CD4-positive, alpha-beta memory T cell (primary cell): Measurements from ENCODE around the gene AGPAT1. TPM values are rescaled to one million over a fixed set of nuclear protein-coding genes. Genes with fewer than 3 reads are reported as not detected.

Experiments
- CTCF ChIA-PET: fragments of 350-600 bp; sonication (Branson Sonifier 250); formaldehyde crosslinking; loops from one replicate; lab custom pipeline; 2021; ENCODE audit warnings: inconsistent platforms; ENCODE audit not compliant: partially characterized antibody; lab: Charles Lee
- POLR2A ChIA-PET: fragments of 350-600 bp; sonication (Branson Sonifier 250); formaldehyde crosslinking; loops from one replicate; lab custom pipeline; 2021; ENCODE audit not compliant: partially characterized antibody; lab: Charles Lee
- DNase-seq, 5 donors: peaks; one replicate each; pipeline versions ENCODE4 v3.0.0 to v3.0.0-alpha.2; 2020 to 2022; ENCODE audit warnings: mixed read lengths in 1 of 5
- H3K27ac ChIP-seq: one replicate; pipeline ENCODE4 v1.7.0; 2013; ENCODE audit warnings: low read depth, low read length
- H3K27me3 ChIP-seq: 2 replicates; pipeline ENCODE4 v1.7.0; 2013; ENCODE audit warnings: mild to moderate bottlenecking, low read length, moderate library complexity; ENCODE audit not compliant: insufficient read depth
- H3K36me3 ChIP-seq: 2 replicates; pipeline ENCODE4 v1.7.0; 2013; ENCODE audit warnings: mild to moderate bottlenecking, low read length, moderate library complexity; ENCODE audit not compliant: insufficient read depth
- H3K4me1 ChIP-seq: 2 replicates; pipeline ENCODE4 v1.7.0; 2013; ENCODE audit warnings: mild to moderate bottlenecking, low read length, moderate library complexity; ENCODE audit not compliant: insufficient read depth
- H3K4me3 ChIP-seq, 2 donors: one replicate each; pipeline ENCODE4 v1.7.0; 2013; ENCODE audit warnings: low read length in 2 of 2, mild to moderate bottlenecking in 1 of 2
- H3K9me3 ChIP-seq, 2 donors: one replicate each; pipeline ENCODE4 v1.7.0; 2013; ENCODE audit warnings: low read length in 2 of 2, control low read depth in 1 of 2; ENCODE audit not compliant: control insufficient read depth in 1 of 2
- H3K27ac Mint-ChIP-seq, 7 donors: one replicate each; pipeline ENCODE4 v1.8.0; 2020 to 2021; ENCODE audit warnings: mixed read lengths in 7 of 7, mild to moderate bottlenecking in 6 of 7, inconsistent platforms in 3 of 7, moderate library complexity in 3 of 7
- H3K27me3 Mint-ChIP-seq, 2 donors: one replicate each; pipeline ENCODE4 v1.8.0; 2020 to 2021; ENCODE audit warnings: mixed read lengths in 2 of 2
- H3K36me3 Mint-ChIP-seq, 2 donors: one replicate each; pipeline ENCODE4 v1.8.0; 2020 to 2021; ENCODE audit warnings: mixed read lengths in 2 of 2, inconsistent platforms in 1 of 2, mild to moderate bottlenecking in 1 of 2
- H3K4me1 Mint-ChIP-seq, 4 donors: one replicate each; pipeline ENCODE4 v1.8.0; 2020 to 2021; ENCODE audit warnings: mixed read lengths in 4 of 4, mild to moderate bottlenecking in 1 of 4
- H3K4me3 Mint-ChIP-seq, 8 donors: one replicate each; pipeline ENCODE4 v1.8.0; 2020 to 2021; ENCODE audit warnings: mixed read lengths in 8 of 8, mild to moderate bottlenecking in 7 of 8, moderate library complexity in 6 of 8, inconsistent platforms in 3 of 8
- H3K9me3 Mint-ChIP-seq, 8 donors: one replicate each; pipeline ENCODE4 v1.8.0; 2020 to 2021; ENCODE audit warnings: mixed read lengths in 8 of 8, mild to moderate bottlenecking in 5 of 8, inconsistent platforms in 3 of 8, moderate library complexity in 1 of 8
- intact Hi-C: fragments of 100-400 bp; cut with micrococcal nuclease; formaldehyde crosslinking; loops from one replicate; pipeline ENCODE4 v1.15.1; 2023
- polyA plus RNA-seq, 2 donors: library from polyadenylated mRNA; unstranded; fragments of 300-500 nt; fragmentation: Illumina TruSeq; gene quantifications; one replicate each; pipeline ENCODE4 v1.2.3, GENCODE V29; 2021
- total RNA-seq, 2 experiments: library from RNA; stranded (reverse); gene quantifications; one replicate each; pipeline ENCODE4 v1.2.3, GENCODE V29; 2021

Gene AGPAT1
- total and polyA plus RNA-seq, 4 experiments from 2014 or later: 15.3 to 32.8 (median 24.3) TPM

DNA sequence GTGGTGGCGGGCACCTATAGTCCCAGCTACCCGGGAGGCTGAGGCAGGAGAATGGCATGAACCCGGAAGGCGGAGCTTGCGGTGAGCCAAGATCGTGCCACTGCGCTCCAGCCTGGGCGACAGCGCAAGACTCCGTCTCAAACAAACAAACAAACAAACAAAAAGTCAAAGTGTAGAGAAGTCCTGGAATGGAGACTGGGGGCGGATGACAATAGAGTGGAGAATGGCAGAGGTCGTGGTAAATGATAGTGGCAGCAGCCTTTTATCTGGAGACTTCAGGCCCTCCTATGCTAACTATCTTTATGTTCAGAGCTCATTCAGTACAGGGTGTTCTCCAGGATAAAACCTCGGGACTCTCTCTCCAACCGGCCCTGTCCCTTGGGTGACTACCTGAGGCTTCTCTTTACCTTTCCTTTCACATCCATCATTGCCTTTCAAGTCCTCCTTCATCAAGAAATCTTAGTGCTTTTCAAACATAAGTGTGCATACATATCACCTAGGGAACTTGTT lies 44.4 kb downstream of the AGPAT1 start:
- Histone ChIP-seq H3K9me3 (no peaks in the 10 kb centered on the region), H3K36me3 (peaks cover 5% of the 10 kb centered on the region), H3K4me1 (peaks cover 28% of the 10 kb centered on the region), H3K4me3 (no peak overlapping the region), H3K27me3 (no peaks in the 10 kb centered on the region), H3K27ac (no peak overlapping the region)
- POLR2A ChIA-PET: interaction anchor here (1.2 to 8.6 kb wide), 3 partner anchors 23 to 61 kb away, joined by 3 to 188 read pairs (median 49); partner anchors contain the start of genes AGPAT1, GPSM3 and PBX2
- peaks cover 0 to 3% (median 0%) of the 10 kb centered on the region in 8 donors for H3K9me3 Mint-ChIP-seq
- CTCF ChIA-PET: interaction anchor here (2.4 kb wide), 1 partner anchor 64 kb away, joined by 8 read pairs; no protein-coding TSS in a partner anchor
- peak overlapping the region; percentile 4 to 63 (median 34) for H3K4me3 Mint-ChIP-seq
- peak overlapping the region in 2 of 7 donors; percentile 57 to 79 for H3K27ac Mint-ChIP-seq
- H3K36me3 Mint-ChIP-seq: peaks cover 4 to 22% of the 10 kb centered on the region in 2 donors
- peaks cover 0 to 2% of the 10 kb centered on the region in 2 donors for H3K27me3 Mint-ChIP-seq
- H3K4me1 Mint-ChIP-seq: peaks cover 24 to 40% (median 32%) of the 10 kb centered on the region in 4 donors
- intact Hi-C loops: loop anchor here (2.0 kb wide), 1 partner anchor 17 kb away; no protein-coding TSS in a partner anchor
- no peak for DNase-seq

DNA sequence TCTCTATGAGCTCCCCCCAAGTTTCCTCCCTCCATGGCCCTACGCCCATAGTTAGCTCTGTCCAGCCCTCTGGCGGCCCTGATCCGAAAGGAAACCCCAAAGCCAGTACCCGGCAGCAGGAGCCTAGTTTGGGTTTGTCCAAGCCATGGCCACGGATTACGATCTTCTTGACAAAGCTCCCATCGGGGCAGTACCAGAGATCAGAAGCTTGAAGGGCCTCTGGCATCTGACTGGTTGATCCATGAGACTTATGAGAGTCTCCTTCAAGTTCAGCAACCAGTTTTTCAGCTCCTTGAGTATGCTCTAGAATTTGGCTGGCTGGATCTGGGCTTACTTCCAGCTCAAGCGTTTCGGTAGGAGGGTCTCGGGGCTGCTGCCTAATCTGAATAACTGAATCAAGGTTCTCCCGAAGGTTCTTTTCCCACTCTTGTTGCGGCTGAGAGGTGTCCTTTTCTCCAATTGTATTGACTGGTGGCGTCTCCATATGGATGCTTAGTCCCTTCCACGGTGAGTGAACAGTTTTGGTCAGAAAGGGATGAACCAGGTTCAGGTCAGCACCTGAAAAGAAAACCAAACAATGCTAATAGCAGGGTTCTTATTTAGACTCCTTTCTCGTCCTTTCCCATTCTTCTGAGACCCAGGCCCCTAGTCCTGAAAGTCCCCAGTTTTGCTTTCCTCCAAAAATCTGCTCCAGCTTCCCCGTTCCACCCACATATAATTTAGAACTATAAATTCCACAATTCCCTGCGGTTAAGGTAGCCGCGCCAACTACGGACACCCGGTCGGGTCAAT lies 46.4 kb downstream of the AGPAT1 start:
- Mint-ChIP-seq H3K4me1 (peaks cover 28 to 51% (median 41%) of the 10 kb centered on the region in 4 donors), H3K36me3 (peaks cover 13 to 31% of the 10 kb centered on the region in 2 donors), H3K27ac (peak overlapping the region; percentile 89 to 98 (median 97)), H3K27me3 (peaks cover 0 to 2% of the 10 kb centered on the region in 2 donors), H3K9me3 (peaks cover 0 to 3% (median 0%) of the 10 kb centered on the region in 8 donors), H3K4me3 (peak overlapping the region; percentile 90 to 96 (median 94))
- peaks cover 15% of the 10 kb centered on the region for H3K36me3 ChIP-seq
- no peaks in the 10 kb centered on the region for H3K27me3 ChIP-seq
- H3K4me3 ChIP-seq: peak overlapping the region; percentile 70 to 72
- POLR2A ChIA-PET: interaction anchor here (0.6 to 8.6 kb wide), 17 partner anchors 10 to 842 kb away, joined by 3 to 188 read pairs (median 4); partner anchors contain the start of genes AGPAT1, BAG6, BRD2 and DXO
- peak overlapping the region; percentile 83 for H3K27ac ChIP-seq
- intact Hi-C loops: loop anchor here (2.0 kb wide), 1 partner anchor 19 kb away; no protein-coding TSS in a partner anchor
- no peaks in the 10 kb centered on the region for H3K9me3 ChIP-seq
- peak in 1 of 5 donors; percentile 30 for DNase-seq
- peaks cover 35% of the 10 kb centered on the region for H3K4me1 ChIP-seq
- CTCF ChIA-PET: interaction anchor here (0.6 to 5.1 kb wide), 10 partner anchors 10 to 115 kb away, joined by 3 to 32 read pairs (median 4); partner anchors contain the start of gene GPSM3

DNA sequence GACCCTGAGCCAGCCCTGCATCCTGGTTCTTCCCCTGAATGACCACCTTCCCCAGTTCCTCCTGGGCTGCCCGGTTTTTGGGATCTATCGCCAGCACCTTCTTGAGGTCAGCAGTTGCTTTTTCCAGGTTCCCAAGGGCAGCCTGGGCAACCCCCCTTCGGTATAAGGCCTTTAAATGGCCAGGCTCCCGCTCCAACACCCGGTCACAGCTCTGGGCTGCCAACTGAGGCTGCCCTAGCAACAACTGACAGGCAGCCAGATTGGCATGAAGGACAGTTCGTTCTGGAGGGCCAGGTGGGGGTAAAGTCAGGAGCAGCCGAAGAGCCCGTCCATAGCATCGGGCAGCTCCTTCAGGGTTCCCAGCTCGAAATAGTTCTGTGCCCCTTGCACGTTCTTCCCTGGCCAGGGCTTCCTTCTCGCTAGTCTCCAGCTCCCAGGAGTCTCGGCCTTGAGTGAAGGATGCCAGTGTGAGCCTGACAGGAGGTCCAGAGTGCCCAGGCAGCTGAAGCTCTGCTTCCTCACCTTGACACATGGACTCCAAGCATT lies 47.1 kb downstream of the AGPAT1 start:
- Mint-ChIP-seq H3K27me3 (peaks cover 0 to 2% of the 10 kb centered on the region in 2 donors), H3K4me3 (peak overlapping the region in 6 of 8 donors; percentile 97 to 100 (median 99)), H3K36me3 (peaks cover 20 to 38% of the 10 kb centered on the region in 2 donors), H3K4me1 (peaks cover 33 to 57% (median 46%) of the 10 kb centered on the region in 4 donors), H3K9me3 (peaks cover 0 to 3% (median 0%) of the 10 kb centered on the region in 8 donors), H3K27ac (peak overlapping the region; percentile 89 to 99 (median 99))
- H3K36me3 ChIP-seq: peaks cover 22% of the 10 kb centered on the region
- peak overlapping the region; percentile 83 for H3K27ac ChIP-seq
- ChIA-PET CTCF (interaction anchor here (0.7 to 5.1 kb wide), 9 partner anchors 10 to 116 kb away, joined by 3 to 32 read pairs (median 3); partner anchors contain the start of gene GPSM3), POLR2A (interaction anchor here (0.7 to 8.6 kb wide), 20 partner anchors 9 to 843 kb away, joined by 3 to 188 read pairs (median 4); partner anchors contain the start of genes AGPAT1, BAG6, DDX39B and DXO)
- no peaks in the 10 kb centered on the region for H3K9me3 ChIP-seq
- intact Hi-C loops: loop anchor here (1.0 kb wide), 4 partner anchors 49 to 170 kb away; partner anchors contain the start of genes PBX2, RNF5 and SKIC2
- DNase-seq: no peak
- peak overlapping the region; percentile 34 to 87 for H3K4me3 ChIP-seq
- H3K27me3 ChIP-seq: no peaks in the 10 kb centered on the region
- peaks cover 35% of the 10 kb centered on the region for H3K4me1 ChIP-seq

DNA sequence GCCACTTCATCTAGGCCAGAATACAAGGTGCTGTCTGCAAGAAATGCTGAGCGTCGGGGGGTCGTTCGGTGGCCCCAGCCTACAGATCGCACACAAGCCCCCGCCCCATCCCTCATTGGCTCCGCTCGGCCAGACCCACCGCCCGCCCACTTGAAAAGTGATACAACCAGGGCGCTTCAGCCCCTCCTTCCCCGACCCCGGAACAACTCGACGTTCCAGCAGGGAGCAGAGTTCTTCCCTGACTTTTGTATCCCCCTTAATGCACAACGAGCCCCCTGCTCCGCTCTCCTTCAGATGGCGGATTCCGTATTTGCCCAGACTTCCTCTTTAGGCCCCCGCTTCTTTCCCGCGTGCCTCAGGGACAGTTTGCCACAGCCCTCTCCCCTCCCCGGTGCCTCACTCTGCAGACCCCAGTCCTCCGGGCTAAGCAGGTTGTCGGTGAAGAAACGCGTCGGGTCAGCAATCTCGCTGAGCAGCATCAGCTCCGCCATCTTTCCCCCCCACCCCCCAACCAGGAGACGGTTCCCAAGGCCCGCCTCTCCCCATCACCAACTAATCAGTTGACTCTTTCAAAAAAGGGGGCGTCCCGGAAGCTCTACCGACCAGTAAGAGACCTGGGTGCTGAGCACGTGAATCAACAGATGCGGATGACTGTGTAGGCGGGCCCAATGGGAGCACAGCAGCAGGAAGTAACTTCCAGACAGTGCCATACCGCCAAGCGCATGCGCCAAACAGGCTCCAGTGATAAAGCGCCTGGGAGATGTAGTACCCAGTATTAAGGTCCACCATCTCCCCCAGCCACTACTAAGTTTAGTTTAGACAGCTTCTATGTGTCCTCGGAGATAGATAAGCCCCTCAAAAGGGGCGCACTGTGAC lies 47.9 kb downstream of the AGPAT1 start, which contains the start of gene ATF6B:
TSS of gene ATF6B (minus strand) at position 530 of the 876 bp plus-strand sequence. CDS start at position 491, 39 bp downstream.
- peaks cover 24 to 45% of the 10 kb centered on the region in 2 donors for H3K36me3 Mint-ChIP-seq
- peaks cover 24% of the 10 kb centered on the region for H3K36me3 ChIP-seq
- H3K27me3 ChIP-seq: no peaks in the 10 kb centered on the region
- peaks cover 35% of the 10 kb centered on the region for H3K4me1 ChIP-seq
- H3K27ac ChIP-seq: peak within 1 kb of the TSS; percentile 83
- DNase-seq: peak; percentile 92 to 100 (median 98)
- POLR2A ChIA-PET: interaction anchor here (0.7 to 8.6 kb wide), 18 partner anchors 8 to 844 kb away, joined by 3 to 188 read pairs (median 4); partner anchors contain the start of genes ABHD16A, AGPAT1, BAG6 and DDX39B
- H3K4me1 Mint-ChIP-seq: peaks cover 33 to 57% (median 46%) of the 10 kb centered on the region in 4 donors
- peak within 1 kb of the TSS; percentile 74 to 87 for H3K4me3 ChIP-seq
- peak within 1 kb of the TSS; percentile 89 to 99 (median 99) for H3K27ac Mint-ChIP-seq
- peaks cover 0 to 3% (median 0%) of the 10 kb centered on the region in 8 donors for H3K9me3 Mint-ChIP-seq
- peaks cover 0 to 2% of the 10 kb centered on the region in 2 donors for H3K27me3 Mint-ChIP-seq
- peak within 1 kb of the TSS; percentile 97 to 100 (median 99) for H3K4me3 Mint-ChIP-seq
- no peaks in the 10 kb centered on the region for H3K9me3 ChIP-seq
- CTCF ChIA-PET: interaction anchor here (0.7 to 5.1 kb wide), 7 partner anchors 9 to 309 kb away, joined by 3 to 32 read pairs (median 4); no protein-coding TSS in a partner anchor
- intact Hi-C loops: loop anchor here (1.0 kb wide), 4 partner anchors 50 to 169 kb away; partner anchors contain the start of genes PBX2, RNF5 and SKIC2

DNA sequence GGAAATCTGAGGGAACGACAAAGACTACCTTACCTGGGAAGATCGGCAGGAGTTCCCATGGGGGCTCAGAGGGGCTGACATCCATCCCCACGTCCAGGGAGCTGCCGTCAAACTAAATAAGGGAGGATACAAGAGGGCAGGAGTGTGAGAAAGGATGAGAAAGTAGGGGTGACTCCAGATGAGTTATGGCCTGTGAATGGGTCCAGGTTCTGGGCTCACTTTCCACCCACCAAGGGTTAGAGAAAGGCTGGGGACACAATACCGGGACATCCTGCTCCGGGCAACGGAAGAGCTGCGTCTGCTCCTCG lies 48.5 kb downstream of the AGPAT1 start:
- H3K27me3 Mint-ChIP-seq: peaks cover 0 to 2% of the 10 kb centered on the region in 2 donors
- peak overlapping the region; percentile 83 for H3K27ac ChIP-seq
- peak overlapping the region; percentile 97 to 100 (median 99) for H3K4me3 Mint-ChIP-seq
- CTCF ChIA-PET: interaction anchor here (0.9 to 5.1 kb wide), 3 partner anchors 8 to 128 kb away, joined by 4 to 32 read pairs (median 15); no protein-coding TSS in a partner anchor
- H3K27ac Mint-ChIP-seq: peak overlapping the region; percentile 89 to 99 (median 99)
- peaks cover 35 to 57% (median 46%) of the 10 kb centered on the region in 4 donors for H3K4me1 Mint-ChIP-seq
- H3K27me3 ChIP-seq: no peaks in the 10 kb centered on the region
- H3K36me3 Mint-ChIP-seq: peaks cover 24 to 45% of the 10 kb centered on the region in 2 donors
- peak overlapping the region; percentile 74 to 87 for H3K4me3 ChIP-seq
- H3K4me1 ChIP-seq: peaks cover 35% of the 10 kb centered on the region
- H3K9me3 ChIP-seq: no peaks in the 10 kb centered on the region
- H3K9me3 Mint-ChIP-seq: peaks cover 0 to 3% (median 0%) of the 10 kb centered on the region in 8 donors
- intact Hi-C loops: no loop called here
- no peak for DNase-seq
- POLR2A ChIA-PET: interaction anchor here (0.9 to 8.6 kb wide), 12 partner anchors 7 to 845 kb away, joined by 3 to 188 read pairs (median 6); partner anchors contain the start of genes ABHD16A, AGPAT1, BAG6 and DXO
- H3K36me3 ChIP-seq: peaks cover 26% of the 10 kb centered on the region
